Type B pancreatic cell (in vitro differentiated cells): ENCODE data around the gene LAMP5. TPM values are rescaled to one million over a fixed set of nuclear protein-coding genes. Genes with fewer than 3 reads are reported as not detected.

Source experiments
- DNase-seq: peaks from one replicate; pipeline ENCODE4 v3.0.0; 2021; ENCODE audit warnings: mixed read lengths; ENCODE audit not compliant: unreplicated experiment; ENCODE audit errors: extremely low spot score
- H3K27ac Mint-ChIP-seq: 2 replicates; pipeline ENCODE4 v1.8.0; 2021; ENCODE audit warnings: mild to moderate bottlenecking, mixed read lengths
- H3K27me3 Mint-ChIP-seq: 2 replicates; pipeline ENCODE4 v1.8.0; 2021; ENCODE audit warnings: mixed read lengths
- H3K36me3 Mint-ChIP-seq: 2 replicates; pipeline ENCODE4 v1.8.0; 2021; ENCODE audit warnings: mixed read lengths
- H3K4me1 Mint-ChIP-seq: one replicate; pipeline ENCODE4 v1.8.0; 2021; ENCODE audit warnings: mixed read lengths; ENCODE audit not compliant: unreplicated experiment
- H3K4me3 Mint-ChIP-seq: 2 replicates; pipeline ENCODE4 v1.8.0; 2021; ENCODE audit warnings: mild to moderate bottlenecking, mixed read lengths
- H3K9me3 Mint-ChIP-seq: 2 replicates; pipeline ENCODE4 v1.8.0; 2021; ENCODE audit warnings: mixed read lengths
- total RNA-seq: library from RNA; stranded (reverse); gene quantifications from 2 replicates; pipeline ENCODE4 v1.2.1, GENCODE V29; 2021; ENCODE audit warnings: low replicate concordance
- TF ChIP-seq, protein P1 (sequence below): fragments of 200-600 bp; sonication (generic); conservative IDR thresholded peaks from 2 replicates; pipeline ENCODE4 v1.5.0; 2021; ENCODE audit warnings: antibody characterized with exemption, mild to moderate bottlenecking

LAMP5 gene
- total RNA-seq, 1 donor from 2014 or later: 7.6 TPM

DNA sequence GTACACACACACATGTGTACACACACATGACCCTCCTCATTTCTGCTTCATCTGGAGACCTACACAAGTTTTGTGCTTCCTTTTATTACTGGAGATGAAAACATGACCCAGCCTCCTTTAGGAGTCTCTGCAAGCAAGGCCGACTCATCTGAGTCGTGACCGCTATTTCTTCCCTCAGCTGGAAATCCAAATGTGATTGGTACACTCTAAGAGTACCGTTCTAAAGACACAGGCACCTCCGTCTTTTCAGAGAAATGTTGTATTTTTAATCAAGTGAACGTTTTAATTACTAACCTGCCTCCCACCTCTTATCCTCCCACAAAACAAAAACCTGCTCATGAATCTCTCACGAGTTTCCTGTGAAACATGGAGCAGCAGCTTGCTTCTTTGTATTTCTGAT lies 63.0 kb downstream of the LAMP5 start:
- Mint-ChIP-seq H3K27ac (no peak overlapping the region), H3K4me3 (no peak overlapping the region), H3K36me3 (no peaks in the 10 kb centered on the region), H3K9me3 (peaks cover 3% of the 10 kb centered on the region), H3K27me3 (peaks cover 20% of the 10 kb centered on the region), H3K4me1 (peaks cover 22% of the 10 kb centered on the region)
- TF ChIP-seq, protein P1, sequence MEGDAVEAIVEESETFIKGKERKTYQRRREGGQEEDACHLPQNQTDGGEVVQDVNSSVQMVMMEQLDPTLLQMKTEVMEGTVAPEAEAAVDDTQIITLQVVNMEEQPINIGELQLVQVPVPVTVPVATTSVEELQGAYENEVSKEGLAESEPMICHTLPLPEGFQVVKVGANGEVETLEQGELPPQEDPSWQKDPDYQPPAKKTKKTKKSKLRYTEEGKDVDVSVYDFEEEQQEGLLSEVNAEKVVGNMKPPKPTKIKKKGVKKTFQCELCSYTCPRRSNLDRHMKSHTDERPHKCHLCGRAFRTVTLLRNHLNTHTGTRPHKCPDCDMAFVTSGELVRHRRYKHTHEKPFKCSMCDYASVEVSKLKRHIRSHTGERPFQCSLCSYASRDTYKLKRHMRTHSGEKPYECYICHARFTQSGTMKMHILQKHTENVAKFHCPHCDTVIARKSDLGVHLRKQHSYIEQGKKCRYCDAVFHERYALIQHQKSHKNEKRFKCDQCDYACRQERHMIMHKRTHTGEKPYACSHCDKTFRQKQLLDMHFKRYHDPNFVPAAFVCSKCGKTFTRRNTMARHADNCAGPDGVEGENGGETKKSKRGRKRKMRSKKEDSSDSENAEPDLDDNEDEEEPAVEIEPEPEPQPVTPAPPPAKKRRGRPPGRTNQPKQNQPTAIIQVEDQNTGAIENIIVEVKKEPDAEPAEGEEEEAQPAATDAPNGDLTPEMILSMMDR: no peak
- no peak for DNase-seq

DNA sequence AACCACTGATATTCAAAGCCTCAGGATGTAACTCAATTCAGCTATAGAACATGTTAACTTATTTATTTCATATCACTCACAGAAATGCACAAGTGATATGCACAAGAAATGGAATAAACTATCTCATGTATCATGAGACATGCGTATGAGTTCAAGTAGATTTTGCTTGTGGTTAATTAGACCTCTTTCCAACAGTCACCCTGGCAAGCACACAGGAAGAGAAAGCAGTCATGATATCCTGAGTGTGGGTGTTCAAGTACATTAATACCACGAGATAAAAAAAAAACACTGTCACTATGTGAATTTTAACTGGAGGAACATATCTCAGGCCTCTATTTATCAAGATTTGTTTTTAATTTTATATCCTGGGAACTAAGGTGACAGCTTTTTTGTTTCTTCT lies 64.2 kb downstream of the LAMP5 start:
- Mint-ChIP-seq H3K27me3 (peaks cover 12% of the 10 kb centered on the region), H3K27ac (no peak overlapping the region)

More for the DNA sequence above, 64.2 kb downstream of the LAMP5 start:
- peaks cover 14% of the 10 kb centered on the region for H3K4me1 Mint-ChIP-seq
- no peaks in the 10 kb centered on the region for H3K36me3 Mint-ChIP-seq
- no peak for DNase-seq
- TF ChIP-seq, protein P1: no peak
- H3K4me3 Mint-ChIP-seq: no peak overlapping the region
- H3K9me3 Mint-ChIP-seq: peaks cover 3% of the 10 kb centered on the region
